Aorta (tissue), 5 donors: ENCODE results near the gene CNP. TPM values are rescaled to one million over a fixed set of nuclear protein-coding genes. Genes with fewer than 3 reads are reported as not detected.

Experiments used
- ATAC-seq: fragments of 200-7000 bp; cut with Tn5 transposase; one replicate; pipeline ENCODE4 v1.9.1; 2022; ENCODE audit warnings: moderate library complexity; ENCODE audit not compliant: low FRiP score
- DNase-seq, 2 donors: peaks; one replicate each; pipeline ENCODE4 v3.0.0-alpha.2; 2020
- H3K27ac ChIP-seq, 2 donors: one replicate each; pipeline ENCODE4 v1.5.1; 2013; ENCODE audit warnings: low read length in 2 of 2, mild to moderate bottlenecking in 2 of 2, moderate library complexity in 2 of 2, control low read depth in 1 of 2, inconsistent platforms in 1 of 2, low read depth in 1 of 2
- H3K27me3 ChIP-seq, 2 donors: one replicate each; pipeline ENCODE4 v1.6.1; 2013; ENCODE audit warnings: control low read depth in 1 of 2, low read length in 1 of 2, mild to moderate bottlenecking in 1 of 2, moderate library complexity in 1 of 2; ENCODE audit not compliant: insufficient read depth in 2 of 2, control insufficient read depth in 1 of 2
- H3K36me3 ChIP-seq, 2 donors: one replicate each; pipeline ENCODE4 v1.6.1; 2013; ENCODE audit warnings: control low read depth in 1 of 2, low read length in 1 of 2, mild to moderate bottlenecking in 1 of 2; ENCODE audit not compliant: insufficient read depth in 2 of 2, control insufficient read depth in 1 of 2
- H3K4me1 ChIP-seq, 2 donors: one replicate each; pipeline ENCODE4 v1.6.1; 2013; ENCODE audit warnings: low read length in 2 of 2, control low read depth in 1 of 2, mild to moderate bottlenecking in 1 of 2, moderate library complexity in 1 of 2; ENCODE audit not compliant: insufficient read depth in 2 of 2, control insufficient read depth in 1 of 2
- H3K4me3 ChIP-seq, 2 donors: one replicate each; pipeline ENCODE4 v1.5.1; 2013; ENCODE audit warnings: low read length in 2 of 2, control low read depth in 1 of 2, mild to moderate bottlenecking in 1 of 2
- H3K9me3 ChIP-seq: one replicate; pipeline ENCODE4 v1.6.1; 2013; ENCODE audit warnings: mild to moderate bottlenecking, low read length; ENCODE audit not compliant: control insufficient read depth
- WGBS, 2 donors: extraction: QIAGEN DNeasy Blood & Tissue Kit; methylation state at CpG; one replicate each; pipeline ENCODE4 v1.1.7; 2013; 5-methylcytosine and 5-hydroxymethylcytosine counted together
- intact Hi-C, 2 donors: fragments of 100-400 bp; cut with DNase I; formaldehyde crosslinking; loops; one replicate each; pipeline versions ENCODE4 v1.14.2 to v1.15.0; 2022
- polyA plus RNA-seq, 2 donors: library from polyadenylated mRNA; stranded (reverse); fragments of 200-250 nt; gene quantifications; one replicate each; pipeline ENCODE4 v1.2.3, GENCODE V29; 2013
- total RNA-seq, 2 donors: library from RNA; stranded (reverse); fragmentation: NEBNext Ultra II Directional; extraction: Animal tissue kit (Norgen Biotek cat#: 25700); gene quantifications; one replicate each; pipeline ENCODE4 v1.2.1, GENCODE V29; 2021
- donor health status: healthy with polysubstance abuse.
- donor health status: Bipolar disorder and iron deficiency.
- donor health status: DM: no; HTN: no; CAD: no.
- donor health status: DM: no; HTN: no; CAD: no.
- donor health status: DM: yes; HTN: yes; CAD: no.

Gene CNP
- total and polyA plus RNA-seq, 4 donors = 15.5 to 59.3 (median 43.3) TPM

DNA sequence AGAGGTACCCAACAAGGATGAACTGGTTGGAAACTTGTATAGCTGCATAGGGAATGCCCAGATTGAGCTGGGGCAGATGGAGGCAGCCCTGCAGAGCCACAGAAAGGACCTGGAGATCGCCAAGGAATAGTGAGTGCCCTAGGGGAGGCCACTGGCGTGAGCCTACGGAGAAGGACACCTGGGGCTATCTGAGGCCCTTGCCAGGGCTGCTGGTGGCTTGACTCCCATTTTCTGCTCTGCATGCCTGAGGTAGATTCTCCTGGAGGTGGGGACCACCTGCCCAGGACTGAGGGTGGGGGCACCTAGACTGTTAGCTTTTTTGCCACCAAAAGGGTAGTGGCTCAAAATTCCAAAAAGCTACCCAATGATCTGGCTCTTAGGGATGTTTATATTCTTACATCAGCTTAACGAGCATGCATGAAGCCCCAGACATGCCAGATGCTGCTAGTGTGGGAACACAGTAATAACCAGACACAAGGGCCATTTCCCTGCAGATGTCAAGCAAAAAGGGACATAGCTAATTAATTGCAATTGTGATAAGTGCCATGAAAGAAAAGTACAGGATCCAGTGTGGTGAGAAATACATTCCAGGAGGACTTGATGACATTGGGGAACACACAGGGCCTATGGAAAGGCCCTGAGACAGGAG is 27.4 kb upstream of the CNP start:
- Histone ChIP-seq H3K27ac (no peak overlapping the region), H3K27me3 (no peaks in the 10 kb centered on the region), H3K4me1 (no peaks in the 10 kb centered on the region), H3K9me3 (no peaks in the 10 kb centered on the region), H3K4me3 (no peak overlapping the region), H3K36me3 (peaks cover 0 to 2% of the 10 kb centered on the region in 2 donors)
- 83 to 84% methylated on average over 4 of the region's 4 CpGs for WGBS, 2 donors
- DNase-seq (no peak), ATAC-seq (no peak)
- intact Hi-C loops = no loop called here

DNA sequence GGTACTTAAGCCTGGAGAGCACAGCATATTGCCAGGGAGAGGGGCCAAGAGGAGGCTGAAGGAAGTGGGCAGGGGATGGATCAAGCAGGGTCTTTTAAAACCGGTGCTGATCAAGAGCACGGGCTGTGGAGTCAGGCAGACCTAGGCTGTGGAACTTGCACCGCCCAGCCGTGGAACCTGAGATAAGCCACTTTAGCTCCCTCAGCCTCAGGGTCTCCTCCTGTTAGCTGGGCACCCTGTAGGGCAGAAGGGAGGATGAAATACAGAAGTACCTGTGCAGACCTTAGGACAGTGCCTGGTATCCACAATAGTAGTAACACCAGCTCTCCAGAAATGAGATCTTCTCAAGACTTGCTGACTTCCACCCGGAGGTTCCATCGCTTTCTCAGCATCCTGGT is 26.9 kb upstream of the CNP start:
- 82 to 90% methylated on average over 6 of the region's 6 CpGs for WGBS, 2 donors
- intact Hi-C loops = no loop called here
- no peak for DNase-seq
- H3K36me3 ChIP-seq = peaks cover 0 to 2% of the 10 kb centered on the region in 2 donors
- H3K4me1 ChIP-seq = no peaks in the 10 kb centered on the region
- H3K4me3 ChIP-seq = no peak overlapping the region
- no peaks in the 10 kb centered on the region for H3K9me3 ChIP-seq
- H3K27ac ChIP-seq = no peak overlapping the region
- ATAC-seq = no peak
- H3K27me3 ChIP-seq = no peaks in the 10 kb centered on the region

DNA sequence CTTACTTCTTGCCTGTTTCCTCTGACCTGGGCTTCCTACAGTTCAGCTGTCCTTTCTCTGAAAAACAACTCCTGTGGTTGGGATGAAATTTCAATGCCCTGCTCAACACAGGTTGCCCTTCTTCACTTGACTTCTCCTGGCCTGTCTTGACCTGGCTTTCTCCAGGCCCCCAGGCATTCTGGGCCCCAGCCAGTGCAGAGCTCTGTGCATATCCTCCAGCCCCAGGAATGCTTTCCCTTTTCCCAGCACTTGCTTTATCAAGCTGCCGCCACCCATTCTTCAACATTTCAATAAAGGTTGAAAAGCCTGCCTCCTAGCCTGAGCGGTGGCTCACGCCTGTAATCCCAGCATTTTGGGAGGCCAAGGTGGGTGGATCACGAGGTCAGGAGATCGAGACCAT is 25.4 kb upstream of the CNP start:
- intact Hi-C loops = no loop called here
- 95 to 96% methylated on average over 5 of the region's 5 CpGs for WGBS, 2 donors
- no peaks in the 10 kb centered on the region for H3K4me1 ChIP-seq
- DNase-seq = no peak
- no peaks in the 10 kb centered on the region for H3K36me3 ChIP-seq
- peak; percentile 24 for ATAC-seq
- no peaks in the 10 kb centered on the region for H3K9me3 ChIP-seq
- no peaks in the 10 kb centered on the region for H3K27me3 ChIP-seq
- H3K27ac ChIP-seq = no peak overlapping the region
- no peak overlapping the region for H3K4me3 ChIP-seq

DNA sequence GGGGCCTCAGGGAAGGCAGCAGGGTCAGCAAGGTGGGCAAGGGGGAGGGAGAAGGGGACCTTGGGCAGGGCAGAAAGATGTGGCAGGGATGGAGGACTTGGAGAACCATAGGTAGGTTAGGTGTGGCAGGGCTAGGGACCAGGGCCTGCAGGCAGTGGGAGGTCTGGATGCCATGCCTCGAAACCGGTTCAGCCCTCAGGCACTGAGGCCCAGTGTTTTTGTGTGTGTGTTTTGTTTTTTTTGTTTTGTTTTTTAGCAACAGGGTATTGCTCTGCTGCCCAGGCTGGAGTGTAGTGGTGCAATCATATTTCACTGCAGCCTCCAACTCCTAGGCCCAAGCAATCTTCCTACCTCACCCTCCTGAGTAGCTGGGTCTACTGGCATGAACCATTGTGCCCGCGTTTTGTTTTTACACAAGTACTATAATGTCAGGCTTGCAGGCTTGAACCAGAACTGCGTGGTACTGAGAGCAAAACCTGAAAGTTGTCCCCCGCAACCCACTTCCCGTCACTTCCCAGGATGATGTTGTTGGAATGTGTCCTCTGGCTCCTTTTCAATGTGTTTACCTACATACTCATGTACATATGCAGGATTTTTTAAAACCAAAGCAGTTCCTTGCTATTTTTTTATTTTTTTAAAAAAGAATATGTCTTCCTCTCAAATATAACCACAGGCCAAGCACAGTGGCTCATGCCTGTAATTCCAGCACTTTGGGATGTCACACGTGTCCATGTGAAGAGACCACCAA is 23.8 kb upstream of the CNP start:
- Histone ChIP-seq H3K27ac (no peak overlapping the region), H3K36me3 (no peaks in the 10 kb centered on the region), H3K4me3 (no peak overlapping the region), H3K27me3 (no peaks in the 10 kb centered on the region), H3K4me1 (no peaks in the 10 kb centered on the region), H3K9me3 (no peaks in the 10 kb centered on the region)
- 92% methylated on average over 8 of the region's 8 CpGs for WGBS, 2 donors
- intact Hi-C loops = no loop called here
- no peak for ATAC-seq
- DNase-seq = no peak

DNA sequence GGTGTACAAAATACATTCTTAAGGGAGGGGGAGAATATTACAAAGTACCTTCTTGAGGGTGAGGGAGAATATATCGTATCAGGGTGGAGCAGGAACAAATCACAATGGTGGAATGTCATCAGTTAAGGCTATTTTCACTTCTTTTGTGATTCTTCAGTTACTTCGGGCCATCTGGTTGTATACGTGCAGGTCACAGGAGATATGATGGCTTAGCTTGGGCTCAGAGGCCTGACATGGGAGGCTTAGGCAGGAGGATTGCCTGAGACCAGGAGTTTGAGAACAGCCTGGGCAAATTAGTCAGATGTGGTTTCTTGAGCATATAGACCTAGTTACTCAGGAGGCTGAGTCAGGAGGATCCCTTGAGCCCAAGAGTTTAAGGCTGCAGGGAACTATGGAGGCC is 23.1 kb upstream of the CNP start:
- H3K9me3 ChIP-seq = no peaks in the 10 kb centered on the region
- no peaks in the 10 kb centered on the region for H3K27me3 ChIP-seq
- intact Hi-C loops = no loop called here
- no peaks in the 10 kb centered on the region for H3K4me1 ChIP-seq
- H3K27ac ChIP-seq = no peak overlapping the region
- no peaks in the 10 kb centered on the region for H3K36me3 ChIP-seq
- no peak overlapping the region for H3K4me3 ChIP-seq
- 95 to 96% methylated on average over 3 of the region's 3 CpGs for WGBS, 2 donors
- ATAC-seq (no peak), DNase-seq (no peak)

DNA sequence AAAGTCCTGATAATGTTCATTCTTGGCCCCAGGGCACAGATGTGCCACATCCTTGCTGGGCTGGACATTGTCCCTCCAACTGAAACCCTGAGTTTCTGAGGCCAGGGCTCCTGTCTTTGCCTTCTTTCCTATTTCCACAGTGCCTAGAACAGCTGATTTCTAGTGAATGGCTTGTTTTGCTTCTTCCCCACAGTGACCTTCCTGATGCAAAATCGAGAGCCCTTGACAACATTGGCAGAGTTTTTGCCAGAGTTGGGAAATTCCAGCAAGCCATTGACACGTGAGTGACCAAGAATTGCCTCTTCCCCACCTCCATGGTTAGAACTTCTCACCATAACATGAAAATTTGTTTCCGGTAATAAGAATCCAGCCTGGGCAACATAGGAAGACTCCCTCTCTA is 21.7 kb upstream of the CNP start:
- H3K27me3 ChIP-seq = no peaks in the 10 kb centered on the region
- intact Hi-C loops = no loop called here
- no peaks in the 10 kb centered on the region for H3K9me3 ChIP-seq
- no peaks in the 10 kb centered on the region for H3K36me3 ChIP-seq
- 70 to 73% methylated on average over 3 of the region's 3 CpGs for WGBS, 2 donors
- no peaks in the 10 kb centered on the region for H3K4me1 ChIP-seq
- no peak overlapping the region for H3K4me3 ChIP-seq
- DNase-seq = no peak
- no peak for ATAC-seq
- no peak overlapping the region for H3K27ac ChIP-seq

DNA sequence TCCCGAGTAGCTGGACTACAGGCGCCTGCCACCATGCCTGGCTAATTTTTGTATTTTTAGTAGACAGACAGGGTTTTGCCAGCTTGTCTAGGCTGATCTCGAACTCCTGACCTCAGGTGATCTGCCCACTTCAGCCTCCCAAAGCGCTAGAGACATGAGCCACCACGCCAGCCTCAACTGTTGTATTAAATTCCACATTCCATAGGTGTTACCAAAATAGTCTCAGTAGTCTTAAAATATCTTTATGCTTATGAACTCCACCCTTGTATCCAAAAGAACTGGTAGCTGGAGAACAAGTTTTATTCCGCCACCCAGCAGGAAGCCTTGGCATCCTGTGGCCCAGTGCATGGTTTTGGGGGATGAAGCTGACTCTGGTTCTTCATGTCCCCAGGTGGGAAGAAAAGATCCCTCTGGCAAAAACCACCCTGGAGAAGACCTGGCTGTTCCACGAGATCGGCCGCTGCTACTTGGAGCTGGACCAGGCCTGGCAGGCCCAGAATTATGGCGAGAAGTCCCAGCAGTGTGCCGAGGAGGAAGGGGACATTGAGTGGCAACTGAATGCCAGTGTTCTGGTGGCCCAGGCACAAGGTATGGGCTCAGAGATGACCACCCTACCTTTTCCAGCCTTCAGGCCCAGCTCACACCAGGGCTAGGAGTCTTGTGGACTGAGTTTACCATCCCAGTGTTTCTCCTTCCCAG is 17.7 kb upstream of the CNP start:
- intact Hi-C loops = no loop called here
- Histone ChIP-seq H3K36me3 (no peaks in the 10 kb centered on the region), H3K27me3 (no peaks in the 10 kb centered on the region), H3K4me3 (no peak overlapping the region), H3K4me1 (no peaks in the 10 kb centered on the region), H3K27ac (no peak overlapping the region), H3K9me3 (no peaks in the 10 kb centered on the region)
- WGBS, 2 donors = 75 to 77% methylated on average over 11 of the region's 11 CpGs
- ATAC-seq (no peak), DNase-seq (no peak)

DNA sequence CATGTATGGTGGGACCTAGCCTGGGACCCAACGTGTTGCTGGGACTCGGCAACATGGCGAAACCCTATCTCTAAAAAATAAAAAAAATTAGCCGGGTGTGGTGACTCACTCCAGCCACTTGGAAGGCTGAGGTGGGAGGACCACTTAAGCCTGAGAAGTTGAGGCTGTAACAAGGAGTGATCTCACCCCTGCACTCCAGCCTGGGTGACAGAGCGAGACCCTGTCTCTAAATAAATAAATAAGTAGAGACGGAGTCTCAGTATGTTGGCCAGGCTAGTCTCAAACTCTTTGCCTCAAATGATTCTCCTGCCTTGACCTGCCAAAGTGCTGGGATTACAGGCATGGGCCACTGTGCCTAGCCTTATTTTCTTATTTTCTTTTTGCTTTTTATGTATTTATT is 10.1 kb upstream of the CNP start:
- intact Hi-C loops = no loop called here
- 80 to 90% methylated on average over 6 of the region's 6 CpGs for WGBS, 2 donors
- H3K9me3 ChIP-seq = no peaks in the 10 kb centered on the region

More for the DNA sequence above, 10.1 kb upstream of the CNP start:
- no peaks in the 10 kb centered on the region for H3K4me1 ChIP-seq
- H3K27me3 ChIP-seq = no peaks in the 10 kb centered on the region
- no peaks in the 10 kb centered on the region for H3K36me3 ChIP-seq
- H3K4me3 ChIP-seq = no peak overlapping the region
- DNase-seq (no peak), ATAC-seq (no peak)
- no peak overlapping the region for H3K27ac ChIP-seq
